Epidermal melanocyte (primary cell): Measurements from ENCODE around the gene RGL2.
"Not testable (repeated sequence)": the region's sequence is repeated elsewhere in the genome, so short reads cannot be mapped to it uniquely, and the experiment has no call there.

Experiments used
- DNase-seq: peaks from one replicate; pipeline ENCODE4 v3.0.0; 2011; ENCODE audit warnings: low spot score; ENCODE audit not compliant: insufficient read length

Gene RGL2

GRCh38 chr6:33294086-33294823, 4.5 kb downstream of the RGL2 start:
- no peak for DNase-seq

GRCh38 chr6:33292996-33293682, 5.6 kb downstream of the RGL2 start:
- no peak for DNase-seq

- DNase-seq, result no peak
Observed at GRCh38 chr6:33290459-33290858, 8.3 kb downstream of the RGL2 start.

- DNase-seq, result no peak
Observed at GRCh38 chr6:33289784-33290315, 8.9 kb downstream of the RGL2 start.

GRCh38 chr6:33288921-33289783, 9.6 kb downstream of the RGL2 start, which contains the start of the genes PFDN6 and WDR46:
Gene PFDN6 (plus strand): TSS chr6:33289601. CDS start chr6:33289857, 256 bp downstream.
Gene WDR46 (minus strand): TSS chr6:33289239. CDS start chr6:33289170, 69 bp downstream.
- peak; percentile 98 for DNase-seq

GRCh38 chr6:33288141-33288920, 10.4 kb downstream of the RGL2 start:
- no peak for DNase-seq

GRCh38 chr6:33286946-33287914, 11.5 kb downstream of the RGL2 start:
- DNase-seq, result no peak

GRCh38 chr6:33285214-33285613, 13.5 kb downstream of the RGL2 start:
- not testable (repeated sequence) for DNase-seq

GRCh38 chr6:33280539-33280938, 18.2 kb downstream of the RGL2 start:
- no peak for DNase-seq

- no peak for DNase-seq
Observed at GRCh38 chr6:33279971-33280511, 18.7 kb downstream of the RGL2 start.

- no peak for DNase-seq
Observed at GRCh38 chr6:33279257-33279695, 19.5 kb downstream of the RGL2 start.

- DNase-seq, result no peak
Observed at GRCh38 chr6:33278810-33279209, 19.9 kb downstream of the RGL2 start.

- DNase-seq, result no peak
Observed at GRCh38 chr6:33278392-33278741, 20.4 kb downstream of the RGL2 start.

- no peak for DNase-seq
Observed at GRCh38 chr6:33277663-33278391, 20.9 kb downstream of the RGL2 start.

GRCh38 chr6:33276864-33277662, 21.7 kb downstream of the RGL2 start, which contains the start of gene B3GALT4:
Gene B3GALT4 (plus strand): TSS chr6:33277123. CDS start chr6:33277420, 297 bp downstream.
- DNase-seq, result peak; percentile 59

- no peak for DNase-seq
Observed at GRCh38 chr6:33276581-33276863, 22.2 kb downstream of the RGL2 start.

GRCh38 chr6:33275795-33276580, 22.8 kb downstream of the RGL2 start:
- DNase-seq, result not testable (repeated sequence)
